GM19099 (cell line): ENCODE data around the gene BEND7.

ENCODE experiments used
- POLR2A ChIP-seq: IDR thresholded peaks from 3 replicates; pipeline ENCODE4 v1.6.1; 2011; ENCODE audit warnings: low read depth; ENCODE audit not compliant: insufficient read length; ENCODE audit errors: extremely low read depth

The BEND7 gene, protein sequence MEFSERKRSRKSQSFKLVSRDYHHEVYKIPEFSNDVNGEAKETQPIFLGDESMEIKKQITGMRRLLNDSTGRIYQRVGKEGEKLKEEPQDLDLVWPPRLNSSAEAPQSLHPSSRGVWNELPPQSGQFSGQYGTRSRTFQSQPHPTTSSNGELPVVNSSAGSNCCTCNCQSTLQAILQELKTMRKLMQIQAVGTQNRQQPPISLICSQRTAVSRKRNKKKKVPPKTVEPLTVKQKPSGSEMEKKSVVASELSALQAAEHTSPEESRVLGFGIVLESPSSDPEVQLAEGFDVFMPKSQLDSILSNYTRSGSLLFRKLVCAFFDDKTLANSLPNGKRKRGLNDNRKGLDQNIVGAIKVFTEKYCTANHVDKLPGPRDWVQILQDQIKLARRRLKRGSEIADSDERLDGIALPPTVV

DNA sequence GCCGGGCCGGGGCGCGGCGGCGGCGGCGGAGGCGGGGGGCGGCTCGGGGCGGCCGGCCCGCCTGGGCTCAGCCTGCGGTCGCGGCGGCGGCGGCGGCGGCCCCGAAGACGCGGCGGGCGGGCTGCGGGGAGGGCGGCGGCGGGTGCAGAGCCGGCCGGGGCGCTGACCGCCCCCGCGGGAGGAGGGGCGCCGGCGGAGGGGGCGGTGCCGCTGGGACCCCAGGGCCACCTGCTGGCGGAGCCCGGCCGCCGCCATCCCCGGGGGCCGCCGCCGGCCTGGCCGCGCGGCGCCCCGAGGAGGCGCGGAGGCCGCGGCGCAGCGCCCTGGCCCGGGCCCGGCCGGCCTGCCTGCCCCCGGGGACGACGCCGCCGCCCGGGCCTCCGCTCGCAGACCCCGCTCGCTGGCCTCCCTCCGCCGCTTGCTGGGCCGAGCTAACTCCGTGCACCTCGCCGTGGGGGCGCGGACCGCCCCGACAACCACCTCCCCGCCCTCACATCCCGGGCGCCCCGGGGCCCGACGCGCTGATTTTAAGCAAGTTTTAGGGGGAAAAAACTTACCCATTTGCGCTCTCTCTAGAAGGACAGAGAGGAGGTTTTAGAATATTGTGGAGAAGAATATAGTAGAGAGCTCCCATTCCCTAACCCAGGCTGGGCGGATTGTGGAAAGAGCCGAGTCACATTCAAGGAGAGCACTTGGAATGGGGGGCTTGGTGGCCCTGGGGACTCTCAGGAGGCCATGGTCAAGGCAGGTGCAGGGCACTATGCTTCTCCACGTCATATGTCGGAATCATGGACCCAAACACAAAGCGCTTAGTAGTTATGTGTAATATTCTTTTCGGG is at the start of gene BEND7:
TSS of gene BEND7 (minus strand) at position 140 of the 839 bp plus-strand sequence. CDS start 481 bp downstream, outside the sequence.
- no peak for TF ChIP-seq POLR2A

DNA sequence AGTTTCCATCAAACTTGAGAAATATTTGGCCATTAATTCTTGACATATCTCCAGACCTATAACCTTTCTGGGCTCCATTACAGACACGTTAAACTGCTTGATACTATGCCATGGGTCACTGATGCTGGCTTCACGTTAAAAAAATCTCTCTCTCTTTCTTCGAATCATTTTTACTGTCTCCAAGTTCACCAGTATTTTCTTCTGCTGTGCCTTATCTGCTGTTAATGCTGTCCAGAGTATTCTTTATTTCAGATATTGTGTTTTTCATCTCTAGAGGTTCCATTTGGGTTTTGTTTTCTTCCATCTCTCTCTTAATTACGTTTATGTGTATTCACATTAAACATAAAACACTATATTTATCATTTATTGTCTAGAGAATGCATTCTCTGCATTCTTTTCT is 45.1 kb upstream of the BEND7 start:
- no peak for TF ChIP-seq POLR2A

DNA sequence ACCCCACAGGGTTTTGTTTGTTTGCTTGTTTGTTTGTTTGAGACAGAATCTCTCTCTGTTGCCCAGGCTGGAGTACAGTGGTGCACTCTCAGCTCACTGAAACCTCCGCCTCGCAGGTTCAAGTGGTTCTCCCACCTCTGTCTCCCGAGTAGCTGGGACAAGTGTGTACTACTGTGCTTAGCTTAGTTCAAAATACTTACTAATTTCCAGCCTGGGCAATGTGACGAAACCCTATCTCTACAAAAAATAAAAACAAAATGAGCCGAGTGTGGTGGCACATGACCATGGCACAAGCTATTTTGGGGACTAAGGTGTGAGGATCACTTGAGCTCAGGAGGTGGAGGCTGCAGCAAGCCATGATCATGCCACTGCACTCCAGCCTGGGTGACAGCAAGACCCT is 42.7 kb upstream of the BEND7 start:
- no peak for TF ChIP-seq POLR2A

DNA sequence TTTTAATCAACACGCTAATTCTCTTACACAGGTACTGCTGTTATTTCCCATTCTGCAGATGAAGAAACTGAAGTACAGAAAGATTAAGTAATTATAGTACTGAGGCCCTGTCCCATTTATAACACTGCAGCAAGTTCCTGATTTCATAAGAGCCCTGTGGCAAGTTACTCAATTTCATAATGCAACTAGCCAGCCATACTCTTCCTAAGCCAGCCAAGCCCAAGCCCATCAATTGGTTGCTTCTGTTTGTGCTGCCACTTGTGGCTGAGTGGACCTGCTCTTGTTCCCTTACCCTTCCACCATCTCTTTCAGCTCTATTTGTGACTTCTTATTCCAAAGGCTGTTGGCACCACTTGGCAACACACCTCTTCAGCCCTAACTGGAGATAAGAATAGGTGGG is 38.2 kb upstream of the BEND7 start:
- TF ChIP-seq POLR2A: no peak

DNA sequence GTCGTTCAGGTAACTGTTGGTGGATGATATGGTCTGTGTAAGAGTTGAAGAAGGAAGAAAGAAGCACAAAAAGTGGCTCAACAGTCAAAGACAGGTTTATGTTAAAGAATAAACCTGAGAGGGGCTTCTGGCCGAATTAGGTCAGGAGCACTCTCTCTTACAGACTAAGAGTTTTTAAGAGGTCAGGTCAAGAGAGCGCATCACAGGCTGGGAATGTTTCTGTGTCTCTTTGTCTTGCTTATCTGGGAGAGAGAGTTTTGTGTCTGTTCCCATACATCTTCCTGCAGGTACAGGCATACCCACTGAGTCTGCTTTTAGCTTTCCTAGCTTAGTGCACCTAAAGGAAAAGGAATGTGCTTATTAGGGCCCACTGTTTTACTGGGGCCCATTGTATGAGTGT is 35.8 kb upstream of the BEND7 start:
- no peak for TF ChIP-seq POLR2A

DNA sequence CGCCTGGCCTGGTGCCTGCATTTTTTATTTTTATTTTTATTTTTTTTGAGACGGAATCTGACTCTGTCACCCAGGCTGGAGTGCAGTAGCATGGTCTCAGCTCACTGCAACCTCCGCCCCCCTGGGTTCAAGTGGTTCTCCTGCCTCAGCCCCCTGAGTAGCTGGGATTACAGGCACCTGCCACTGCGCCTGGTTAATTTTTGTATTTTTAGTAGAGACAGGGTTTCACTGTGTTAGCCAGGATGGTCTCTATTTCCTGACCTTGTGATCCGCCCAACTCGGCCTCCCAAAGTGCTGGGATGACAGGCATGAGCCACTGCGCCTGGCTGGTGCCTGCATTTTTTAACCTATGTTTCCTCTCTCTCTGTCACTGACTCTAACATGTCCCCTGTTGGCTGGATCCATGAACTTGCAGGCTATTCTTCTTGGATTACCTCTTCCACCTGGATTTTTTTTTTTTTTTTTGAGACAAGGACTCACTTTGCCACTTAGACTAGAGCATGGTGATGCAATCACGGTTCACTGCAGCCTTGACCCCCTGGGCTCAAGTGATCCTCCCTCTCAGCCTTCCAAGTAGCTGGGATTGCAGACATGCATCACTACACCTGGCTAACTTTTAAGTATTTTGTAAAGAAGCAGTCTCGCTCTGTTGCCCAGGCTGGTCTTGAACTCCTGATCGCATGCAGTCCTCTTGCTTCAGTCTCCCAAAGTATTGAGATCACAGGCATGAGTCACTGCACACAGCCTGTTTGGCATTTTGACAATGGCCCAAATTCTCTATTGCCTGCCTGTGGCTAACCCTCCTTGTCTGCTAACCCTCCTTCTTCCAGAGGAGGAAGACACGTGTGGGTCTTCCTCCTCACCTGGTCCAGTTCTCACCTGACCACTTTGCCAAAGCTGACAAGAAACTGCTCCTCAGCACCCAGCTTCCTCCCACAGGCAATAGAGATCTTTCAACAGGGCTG is 34.9 kb upstream of the BEND7 start:
- TF ChIP-seq POLR2A: no peak

DNA sequence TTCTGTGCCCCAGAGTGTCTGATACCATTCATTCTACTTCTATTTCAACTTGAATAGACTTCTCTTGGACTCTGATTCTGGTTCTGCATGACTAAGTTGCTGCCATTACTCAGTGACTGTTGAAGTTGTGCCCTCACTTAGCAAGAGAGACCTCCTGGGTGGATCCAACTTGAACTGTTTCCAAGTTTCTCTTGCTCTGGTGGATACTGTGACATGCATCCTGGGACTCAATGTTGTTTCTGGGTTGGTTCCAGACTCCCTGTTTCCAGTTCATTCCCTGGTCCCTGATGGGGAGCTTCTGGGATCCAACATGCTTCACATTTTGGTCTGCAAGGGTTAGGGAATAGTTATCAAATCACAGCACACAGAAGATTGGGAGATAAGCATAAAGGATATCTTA is 31.8 kb upstream of the BEND7 start:
- TF ChIP-seq POLR2A: no peak

DNA sequence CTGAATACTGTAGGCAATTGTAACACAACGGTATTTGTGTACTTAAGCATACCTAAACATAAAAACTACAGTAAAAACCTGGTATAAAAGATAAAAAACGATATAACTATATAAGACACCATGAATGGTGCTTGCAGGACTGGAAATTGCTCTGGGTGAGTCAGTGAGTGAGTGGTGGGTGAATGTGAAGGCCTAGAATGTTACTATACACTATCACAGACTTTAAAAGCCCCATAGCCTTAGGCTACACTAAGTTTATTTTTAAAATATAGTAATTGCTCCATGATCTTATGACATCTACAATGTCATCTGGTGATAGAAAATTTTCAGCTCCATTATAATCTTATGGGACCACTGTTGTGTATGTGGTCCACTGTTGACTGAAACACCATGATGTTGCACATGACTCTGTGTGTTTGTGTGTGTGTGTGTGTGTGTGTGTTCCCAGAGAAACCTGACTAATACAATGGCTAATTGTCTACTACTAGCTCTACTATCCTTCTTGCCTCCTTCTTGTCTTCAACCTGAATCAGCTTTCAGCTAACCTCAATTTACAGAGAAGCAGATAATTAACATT is 30.4 kb upstream of the BEND7 start:
- no peak for TF ChIP-seq POLR2A

DNA sequence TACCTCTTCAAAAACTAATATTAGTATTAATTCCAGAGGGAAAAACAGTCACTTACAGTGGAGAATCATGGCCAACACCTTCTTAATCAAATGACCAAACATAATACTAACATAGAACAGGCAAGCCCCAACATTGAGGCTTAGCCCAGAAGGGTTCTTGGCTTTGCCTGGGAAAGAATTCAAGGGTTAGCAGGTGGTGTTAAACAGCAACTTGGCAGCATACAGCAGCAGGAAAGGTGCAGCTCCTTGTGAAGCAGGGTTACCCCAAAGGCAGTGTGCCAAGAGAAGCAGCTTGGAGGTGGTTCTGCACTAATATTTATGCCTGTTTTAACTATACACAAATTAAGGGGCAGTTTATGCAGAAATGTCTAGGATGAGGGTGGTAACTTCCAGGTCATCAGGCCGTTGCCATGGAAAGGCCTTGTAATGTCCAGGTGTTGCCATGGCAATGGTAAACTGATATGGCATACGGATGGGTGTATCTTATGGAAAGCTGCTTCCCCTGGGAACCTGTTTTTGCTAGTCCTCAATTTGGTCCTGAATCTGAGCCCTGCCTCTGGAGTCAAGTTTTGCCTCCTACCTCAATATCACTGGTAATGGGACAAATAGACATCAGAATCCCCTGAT is 27.2 kb upstream of the BEND7 start:
- no peak for TF ChIP-seq POLR2A

DNA sequence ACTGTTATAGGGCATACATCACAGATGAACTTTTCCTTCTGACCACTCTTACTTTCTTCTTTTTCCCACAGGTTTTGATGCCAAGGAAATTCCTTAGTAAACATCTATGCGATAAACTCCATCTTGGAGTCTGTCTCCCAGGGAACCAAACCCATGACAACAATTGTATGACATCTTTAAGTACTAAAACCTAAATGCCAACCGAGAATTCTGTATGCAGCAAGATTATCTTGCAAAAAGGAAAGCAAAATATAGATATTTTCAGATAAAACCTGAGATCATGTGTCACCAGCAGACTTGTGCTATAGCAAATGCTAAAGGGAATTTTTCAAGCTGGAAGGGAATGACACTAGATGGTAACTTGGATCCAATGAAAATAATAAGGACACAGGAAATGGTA is 22.0 kb upstream of the BEND7 start:
- TF ChIP-seq POLR2A: no peak

DNA sequence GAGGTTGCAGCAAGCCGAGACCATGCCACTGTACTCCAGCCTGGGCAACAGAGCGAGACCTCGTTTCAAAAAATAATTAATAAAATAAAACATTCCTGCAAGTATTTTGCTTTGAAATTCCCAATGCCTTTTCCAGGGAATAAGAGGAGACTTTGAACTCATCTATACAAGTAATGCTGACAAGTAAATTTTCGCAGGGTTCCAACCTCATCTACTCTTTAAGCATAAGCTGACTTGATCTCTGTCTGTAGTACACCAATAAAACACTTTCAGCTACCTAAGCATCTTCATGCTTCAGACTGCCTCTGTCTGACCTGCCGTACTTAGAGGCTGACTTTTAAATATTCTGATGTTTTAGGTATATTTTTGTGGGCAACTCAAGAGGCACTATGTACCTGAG is 13.7 kb upstream of the BEND7 start:
- TF ChIP-seq POLR2A: no peak

DNA sequence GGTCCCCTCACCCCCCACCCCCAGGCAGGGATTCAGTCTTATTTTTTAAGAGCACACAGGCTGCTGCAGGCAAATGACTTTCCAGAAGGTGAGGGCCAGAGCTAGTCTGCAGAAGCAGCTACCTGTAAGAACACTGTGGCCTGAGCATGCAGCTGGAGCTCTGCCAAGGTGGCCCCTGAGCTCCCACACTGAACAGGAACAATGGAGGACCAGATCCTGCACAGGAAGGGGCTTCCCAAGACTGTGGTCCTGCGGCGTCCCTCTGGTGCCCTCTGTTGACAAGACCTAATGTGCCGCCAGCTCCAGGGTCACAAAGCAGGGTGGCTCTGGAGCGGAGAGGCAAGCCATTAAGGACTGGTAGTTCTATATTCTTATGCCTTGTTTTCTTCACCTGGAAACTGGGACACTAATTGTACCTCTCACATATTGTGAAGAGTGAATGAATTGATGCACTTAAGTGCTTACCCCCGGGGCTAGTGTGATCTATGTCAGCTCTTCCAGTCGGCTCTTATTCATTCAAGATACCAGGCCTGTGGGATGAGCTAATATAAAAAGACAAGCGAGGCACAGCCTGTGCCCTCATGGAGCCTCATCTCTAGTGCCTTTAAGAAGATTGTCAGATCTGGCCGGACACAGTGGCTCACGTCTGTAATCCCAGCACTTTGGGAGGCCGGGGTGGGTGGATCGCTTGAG is 8.0 kb upstream of the BEND7 start:
- no peak for TF ChIP-seq POLR2A

DNA sequence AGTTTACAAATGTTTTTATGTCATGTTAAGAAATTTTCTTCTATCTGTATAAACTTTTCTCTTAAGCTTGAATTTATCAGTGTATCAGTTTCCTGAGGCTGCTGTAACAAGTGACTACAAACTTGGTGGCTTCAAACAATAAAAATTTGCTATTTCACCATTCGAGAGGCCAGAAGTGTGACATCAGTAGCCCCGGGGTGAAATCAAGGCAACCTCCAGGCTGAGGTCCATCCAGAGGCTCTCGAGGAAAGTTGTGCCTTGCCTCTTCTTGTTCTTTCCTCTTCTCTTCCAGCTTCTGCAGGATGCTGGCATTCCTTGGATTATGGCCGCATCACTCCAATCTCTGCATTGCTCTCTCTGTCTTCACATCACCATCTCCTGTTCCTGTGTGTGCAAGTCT is 6.5 kb upstream of the BEND7 start:
- no peak for TF ChIP-seq POLR2A

DNA sequence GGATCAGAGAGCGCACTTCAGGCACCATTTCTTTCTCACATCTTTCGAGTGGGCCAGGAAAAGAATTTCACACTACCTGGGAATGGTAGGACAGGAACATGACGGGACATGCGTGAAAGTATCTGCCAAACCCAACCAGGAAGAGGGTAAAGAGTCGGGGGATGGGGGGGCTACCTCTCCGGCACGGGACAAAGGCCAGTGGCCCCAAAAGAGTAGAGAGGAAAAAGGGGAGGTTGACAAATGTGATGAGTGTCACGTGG is 830 bp upstream of the BEND7 start:
- no peak for TF ChIP-seq POLR2A

DNA sequence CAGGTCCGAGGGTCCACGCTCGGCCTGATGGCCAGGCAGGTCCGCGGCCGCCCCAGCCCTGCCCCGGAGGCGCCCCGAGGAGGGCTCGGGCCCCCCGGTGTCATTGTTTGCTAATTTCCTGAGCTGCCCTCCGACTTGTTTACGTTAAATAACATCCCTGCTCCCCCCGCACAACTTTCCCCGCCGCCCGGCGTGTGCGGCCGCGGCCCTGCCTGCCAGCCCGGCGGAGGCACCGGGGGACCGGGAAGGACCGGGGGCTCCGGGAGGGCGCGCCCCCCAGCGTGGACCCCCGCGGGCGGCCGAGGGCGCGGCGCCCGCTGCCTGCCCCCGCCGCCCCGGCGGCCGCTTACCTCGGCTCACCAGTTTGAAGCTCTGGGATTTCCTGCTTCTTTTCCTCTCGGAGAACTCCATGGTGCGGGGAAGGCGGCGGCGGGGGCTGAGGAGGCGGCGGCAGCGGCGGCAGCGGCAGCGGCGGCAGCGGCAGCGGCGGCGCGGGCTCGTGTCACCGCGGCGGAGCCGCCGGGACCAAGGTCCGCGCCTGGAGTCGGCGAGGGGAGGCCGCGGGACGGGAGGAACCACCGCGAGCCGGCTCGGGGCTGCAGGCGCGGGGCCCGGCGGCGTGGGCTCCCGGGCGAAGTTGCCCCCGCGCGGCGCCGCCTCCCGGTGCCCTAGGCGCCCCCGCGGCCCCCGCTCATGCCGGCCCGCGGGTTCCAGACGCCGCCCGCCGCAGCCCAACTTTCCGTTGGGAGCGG is 515 bp downstream of the BEND7 start:
- TF ChIP-seq POLR2A: no peak
